Choroid plexus epithelial cell (primary cell): ENCODE measurements around the gene MEF2A.

Experiments used
- DNase-seq: peaks from one replicate; pipeline ENCODE4 v3.0.0-alpha.2; 2010; ENCODE audit warnings: low read depth
- H3K4me3 ChIP-seq: 2 replicates; pipeline ENCODE4 v1.5.1; 2011; ENCODE audit warnings: low read depth, mild to moderate bottlenecking, control low read depth, low read length, moderate library complexity
- TF ChIP-seq, protein P1 (sequence below): conservative IDR thresholded peaks from 2 replicates; pipeline ENCODE4 v1.5.1; 2011; ENCODE audit warnings: low read depth, mild to moderate bottlenecking, control low read depth, inconsistent platforms, low read length, moderate library complexity

Gene MEF2A

DNA sequence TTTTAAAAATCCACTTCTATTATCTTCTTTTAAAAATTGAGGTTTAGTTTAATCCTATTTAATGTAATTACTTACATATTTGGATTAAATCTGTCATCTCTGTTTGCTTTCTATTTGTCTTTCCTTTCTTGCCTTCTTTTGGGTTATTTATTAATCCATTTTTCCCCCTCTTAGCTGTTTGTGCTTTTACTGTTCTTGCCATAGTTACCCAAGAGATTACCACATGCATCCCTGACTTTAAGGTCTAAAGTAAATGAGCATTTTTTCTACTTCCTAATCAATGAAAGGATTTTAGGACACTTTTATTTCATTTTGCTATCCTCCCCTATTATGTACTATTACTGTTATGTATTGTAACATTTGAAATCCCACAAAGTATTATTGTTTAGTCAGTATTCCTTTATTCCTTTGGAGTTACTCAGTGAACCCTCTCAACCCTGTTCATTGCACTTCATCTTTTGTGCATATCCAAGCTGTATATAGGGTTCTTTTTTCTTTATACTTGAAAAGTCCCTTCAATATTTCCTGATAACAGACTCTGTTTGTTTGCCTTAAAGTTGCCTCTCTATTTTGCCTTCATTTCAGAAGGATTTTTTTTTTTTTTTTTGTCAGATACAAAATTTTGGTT, 62.7 kb downstream of the MEF2A start:
- TF ChIP-seq, protein P1, sequence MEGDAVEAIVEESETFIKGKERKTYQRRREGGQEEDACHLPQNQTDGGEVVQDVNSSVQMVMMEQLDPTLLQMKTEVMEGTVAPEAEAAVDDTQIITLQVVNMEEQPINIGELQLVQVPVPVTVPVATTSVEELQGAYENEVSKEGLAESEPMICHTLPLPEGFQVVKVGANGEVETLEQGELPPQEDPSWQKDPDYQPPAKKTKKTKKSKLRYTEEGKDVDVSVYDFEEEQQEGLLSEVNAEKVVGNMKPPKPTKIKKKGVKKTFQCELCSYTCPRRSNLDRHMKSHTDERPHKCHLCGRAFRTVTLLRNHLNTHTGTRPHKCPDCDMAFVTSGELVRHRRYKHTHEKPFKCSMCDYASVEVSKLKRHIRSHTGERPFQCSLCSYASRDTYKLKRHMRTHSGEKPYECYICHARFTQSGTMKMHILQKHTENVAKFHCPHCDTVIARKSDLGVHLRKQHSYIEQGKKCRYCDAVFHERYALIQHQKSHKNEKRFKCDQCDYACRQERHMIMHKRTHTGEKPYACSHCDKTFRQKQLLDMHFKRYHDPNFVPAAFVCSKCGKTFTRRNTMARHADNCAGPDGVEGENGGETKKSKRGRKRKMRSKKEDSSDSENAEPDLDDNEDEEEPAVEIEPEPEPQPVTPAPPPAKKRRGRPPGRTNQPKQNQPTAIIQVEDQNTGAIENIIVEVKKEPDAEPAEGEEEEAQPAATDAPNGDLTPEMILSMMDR = no peak
- no peak for DNase-seq
- H3K4me3 ChIP-seq = no peak overlapping the region

DNA sequence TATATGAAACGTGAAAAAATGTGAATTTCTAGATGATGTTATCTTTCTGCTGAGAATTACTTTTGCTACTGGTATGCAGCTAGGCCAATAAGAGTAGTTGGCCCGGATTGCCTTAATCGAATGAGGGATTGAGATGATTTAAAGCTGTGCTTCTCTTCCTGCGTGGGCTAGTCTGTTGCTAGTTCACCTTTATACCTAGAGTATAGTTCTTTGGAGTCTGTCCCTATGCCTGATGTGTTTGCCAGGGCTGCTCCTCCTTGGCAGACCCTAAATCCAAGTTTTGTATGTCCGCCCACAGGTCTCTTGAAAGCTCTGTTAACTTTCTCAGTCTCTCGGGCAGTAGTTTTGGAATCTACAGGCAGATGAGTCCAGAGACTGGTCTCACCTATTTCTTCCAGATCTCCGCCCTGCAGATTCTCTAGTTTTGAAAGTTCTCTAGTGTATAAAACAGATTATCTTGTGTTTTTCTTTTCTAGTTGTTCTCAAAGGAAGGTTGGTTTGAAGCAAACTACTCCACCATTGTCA, 64.9 kb downstream of the MEF2A start:
- TF ChIP-seq, protein P1 = no peak
- no peak overlapping the region for H3K4me3 ChIP-seq
- no peak for DNase-seq

DNA sequence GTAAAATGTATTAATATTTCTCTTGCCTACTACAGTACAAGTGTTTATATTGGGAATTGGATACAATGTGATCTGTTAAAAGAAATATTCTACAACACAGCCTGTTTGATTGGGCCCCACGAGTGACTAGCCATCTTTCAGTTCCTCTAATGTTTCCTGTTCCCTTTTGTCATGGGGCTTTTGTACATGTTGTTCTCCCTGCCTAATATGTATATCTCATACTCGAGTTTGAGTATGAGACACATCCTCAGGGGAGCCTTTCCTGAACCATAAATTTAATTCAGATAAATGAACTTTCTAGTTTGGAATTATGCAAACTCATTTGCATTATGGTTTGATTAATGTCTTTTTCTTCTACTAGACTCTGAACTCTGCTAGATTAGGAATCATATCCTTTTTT, 65.5 kb downstream of the MEF2A start:
- DNase-seq = no peak

DNA sequence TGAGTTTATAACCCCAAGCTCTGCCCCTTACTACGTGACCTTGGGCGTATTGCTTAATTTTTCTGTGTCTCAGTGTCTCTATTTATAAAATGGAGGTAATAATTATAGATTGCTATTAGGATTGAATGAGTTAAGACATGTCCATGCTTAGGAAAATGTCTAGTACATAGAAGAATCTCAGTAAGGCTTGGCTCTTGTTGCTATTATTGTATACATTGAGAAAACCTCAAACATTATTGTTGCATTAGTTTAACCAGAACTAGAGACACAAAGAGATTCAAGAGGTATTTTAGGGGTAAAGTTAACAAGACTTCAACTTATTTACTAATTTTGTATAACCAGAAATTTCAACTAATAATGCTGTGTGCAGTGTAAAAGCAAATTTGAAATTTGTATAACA, 66.7 kb downstream of the MEF2A start:
- no peak for DNase-seq
- H3K4me3 ChIP-seq = no peak overlapping the region
- TF ChIP-seq, protein P1 = no peak

More for the DNA sequence above, 65.5 kb downstream of the MEF2A start:
- no peak overlapping the region for H3K4me3 ChIP-seq
- TF ChIP-seq, protein P1 = no peak

DNA sequence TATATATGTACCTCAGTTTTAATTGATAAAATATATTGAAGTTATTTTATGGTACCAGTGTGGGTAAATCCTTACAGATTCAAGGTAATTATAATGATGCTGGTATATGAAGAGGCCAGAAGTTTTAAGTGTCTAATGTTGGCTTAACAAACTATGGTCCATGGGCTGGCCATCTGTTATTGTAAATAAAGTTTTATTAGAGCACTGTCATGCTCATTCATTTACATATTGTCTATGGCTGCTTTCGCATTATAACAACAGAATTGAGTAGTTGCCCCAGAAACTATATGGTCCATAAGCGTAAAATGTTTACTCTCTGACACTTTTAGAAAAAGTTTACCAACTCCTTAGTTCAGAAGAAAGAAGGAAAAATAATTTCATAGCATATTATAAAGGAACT, 67.9 kb downstream of the MEF2A start:
- TF ChIP-seq, protein P1 = no peak
- H3K4me3 ChIP-seq = no peak overlapping the region
- DNase-seq = no peak

DNA sequence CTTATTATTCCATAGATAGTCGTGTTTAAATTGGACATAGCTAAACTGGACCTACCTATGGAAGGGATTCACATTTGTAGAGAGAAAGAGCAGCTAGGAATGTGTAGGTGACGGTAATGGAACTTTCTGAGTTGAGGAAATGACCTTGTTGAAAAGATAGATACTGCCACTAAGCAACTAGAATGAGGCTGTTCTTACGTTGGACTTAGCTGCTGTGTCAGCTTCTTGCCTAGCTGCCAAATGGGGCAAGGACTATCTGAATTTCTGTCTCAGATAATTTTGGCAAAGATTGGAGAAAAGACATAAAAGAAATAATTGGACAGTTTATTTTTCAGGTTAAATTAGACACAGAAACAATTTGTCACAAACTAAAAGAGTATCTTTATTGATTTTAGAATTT, 68.8 kb downstream of the MEF2A start:
- DNase-seq = no peak
- H3K4me3 ChIP-seq = no peak overlapping the region

More for the DNA sequence above, 68.8 kb downstream of the MEF2A start:
- TF ChIP-seq, protein P1 = no peak
